ENCODE data around the gene PLA2G5.

The PLA2G5 gene

DNA sequence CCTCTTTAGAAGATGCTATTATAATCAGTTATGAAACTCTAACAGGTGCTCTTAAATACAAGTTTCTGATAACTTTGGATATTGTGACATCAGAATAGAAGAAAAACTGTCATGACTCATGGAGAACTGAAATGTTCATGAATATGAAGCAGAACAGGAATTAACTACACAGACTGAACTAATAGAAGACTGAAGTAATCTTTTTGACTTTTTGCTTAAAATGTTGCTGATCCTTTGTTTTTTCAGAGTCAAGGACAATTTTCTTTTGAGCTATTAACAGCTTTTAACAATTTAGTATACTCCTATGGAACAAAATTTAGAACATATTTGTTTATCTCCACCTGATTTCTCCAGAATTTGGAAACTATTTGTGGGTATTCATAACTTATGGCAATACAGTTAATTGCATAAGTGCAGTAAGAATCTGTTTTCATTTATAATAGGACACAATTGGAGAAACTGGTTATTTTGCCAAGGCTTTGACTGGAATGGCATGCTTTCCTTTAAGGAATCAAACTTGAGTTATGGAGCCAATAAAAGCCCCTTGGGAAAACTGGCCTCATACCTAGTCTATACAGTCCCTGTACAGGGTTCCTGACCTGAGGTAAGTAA lies 18.7 kb upstream of the PLA2G5 start:
- no peaks in the 10 kb centered on the region for H4K20me1 ChIP-seq (ENCODE audit: insufficient read depth)
- H3K4me3 ChIP-seq (IDR thresholded peaks at IDR 0.05; ENCODE audit: insufficient read depth, low read depth, low read length), result no peak overlapping the region
- TF ChIP-seq, protein P1, sequence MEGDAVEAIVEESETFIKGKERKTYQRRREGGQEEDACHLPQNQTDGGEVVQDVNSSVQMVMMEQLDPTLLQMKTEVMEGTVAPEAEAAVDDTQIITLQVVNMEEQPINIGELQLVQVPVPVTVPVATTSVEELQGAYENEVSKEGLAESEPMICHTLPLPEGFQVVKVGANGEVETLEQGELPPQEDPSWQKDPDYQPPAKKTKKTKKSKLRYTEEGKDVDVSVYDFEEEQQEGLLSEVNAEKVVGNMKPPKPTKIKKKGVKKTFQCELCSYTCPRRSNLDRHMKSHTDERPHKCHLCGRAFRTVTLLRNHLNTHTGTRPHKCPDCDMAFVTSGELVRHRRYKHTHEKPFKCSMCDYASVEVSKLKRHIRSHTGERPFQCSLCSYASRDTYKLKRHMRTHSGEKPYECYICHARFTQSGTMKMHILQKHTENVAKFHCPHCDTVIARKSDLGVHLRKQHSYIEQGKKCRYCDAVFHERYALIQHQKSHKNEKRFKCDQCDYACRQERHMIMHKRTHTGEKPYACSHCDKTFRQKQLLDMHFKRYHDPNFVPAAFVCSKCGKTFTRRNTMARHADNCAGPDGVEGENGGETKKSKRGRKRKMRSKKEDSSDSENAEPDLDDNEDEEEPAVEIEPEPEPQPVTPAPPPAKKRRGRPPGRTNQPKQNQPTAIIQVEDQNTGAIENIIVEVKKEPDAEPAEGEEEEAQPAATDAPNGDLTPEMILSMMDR (conservative IDR thresholded peaks at IDR 0.05; ENCODE audit: low read depth, low read length), result no peak
- no peaks in the 10 kb centered on the region for H3K4me1 ChIP-seq (ENCODE audit: low read depth, poor library complexity, severe bottlenecking)
- H2AFZ ChIP-seq (ENCODE audit: low read depth), result no peak overlapping the region
- H3K4me2 ChIP-seq, result no peak overlapping the region
- H3K27me3 ChIP-seq (ENCODE audit: insufficient read depth, low read depth), result peaks cover 5% of the 10 kb centered on the region; the same call in 1 of the 2 replicates
- no peaks in the 10 kb centered on the region for H3K79me2 ChIP-seq (ENCODE audit: insufficient read depth, low read depth)
- no peak overlapping the region for H3K9ac ChIP-seq
- no peaks in the 10 kb centered on the region for H3K36me3 ChIP-seq (ENCODE audit: insufficient read depth)
- H3K27ac ChIP-seq, result no peak overlapping the region

DNA sequence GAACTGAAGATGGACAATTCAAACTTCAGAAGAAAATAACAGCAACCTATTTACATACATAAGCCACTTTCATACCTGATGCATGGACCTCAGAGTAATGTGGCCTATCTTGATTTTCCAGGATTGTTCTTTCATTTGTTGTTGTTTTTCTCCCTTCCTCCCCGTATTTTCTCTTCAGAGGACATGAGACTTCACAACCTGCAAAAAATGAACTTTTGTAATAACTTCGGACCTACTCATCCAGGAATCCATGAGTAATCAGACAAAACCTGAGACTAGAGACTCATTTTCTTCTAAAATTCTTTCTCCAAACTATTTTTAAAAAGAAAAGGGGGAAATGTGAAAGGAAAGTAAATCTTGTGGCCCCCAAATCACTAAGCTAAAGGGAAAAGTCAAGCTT lies 17.6 kb upstream of the PLA2G5 start:
- Histone ChIP-seq H3K4me2 (no peak overlapping the region), H3K9ac (no peak overlapping the region), H3K79me2 (ENCODE audit: insufficient read depth, low read depth) (no peaks in the 10 kb centered on the region), H3K4me1 (ENCODE audit: low read depth, poor library complexity, severe bottlenecking) (no peaks in the 10 kb centered on the region), H3K27ac (no peak overlapping the region), H3K27me3 (ENCODE audit: insufficient read depth, low read depth) (peaks cover 3% of the 10 kb centered on the region; the same call in 1 of the 2 replicates), H3K36me3 (ENCODE audit: insufficient read depth) (no peaks in the 10 kb centered on the region), H4K20me1 (ENCODE audit: insufficient read depth) (no peaks in the 10 kb centered on the region), H3K4me3 (IDR thresholded peaks at IDR 0.05; ENCODE audit: insufficient read depth, low read depth, low read length) (no peak overlapping the region), H2AFZ (ENCODE audit: low read depth) (no peak overlapping the region)
- TF ChIP-seq, protein P1 (conservative IDR thresholded peaks at IDR 0.05; ENCODE audit: low read depth, low read length), result no peak

DNA sequence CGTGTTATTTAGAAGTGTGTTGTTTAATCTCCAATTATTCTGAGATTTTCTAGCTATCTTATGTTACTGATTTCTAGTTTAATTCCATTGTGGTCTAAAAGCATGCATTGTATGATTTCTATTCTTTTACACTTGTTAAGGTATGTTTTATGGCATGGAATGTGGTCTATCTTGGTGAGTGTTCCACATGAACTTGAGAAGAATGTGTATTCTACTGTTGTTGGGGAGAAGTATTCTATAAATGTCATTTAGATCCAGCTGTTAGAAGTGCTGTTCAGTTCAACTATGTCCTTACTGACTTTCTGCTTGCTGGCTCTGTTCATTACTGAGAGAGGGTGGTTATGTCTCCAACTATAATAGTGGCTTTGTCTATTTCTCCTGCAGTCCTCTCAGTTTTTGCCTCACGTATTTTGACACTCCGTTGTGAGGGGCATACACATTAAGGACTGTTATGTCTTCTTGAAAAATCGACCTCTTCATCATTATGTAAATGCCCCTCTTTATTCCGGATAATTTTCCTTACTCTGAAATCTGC lies 12.0 kb upstream of the PLA2G5 start:
- Histone ChIP-seq H3K27me3 (ENCODE audit: insufficient read depth, low read depth) (peaks cover 3% of the 10 kb centered on the region; the same call in 1 of the 2 replicates), H2AFZ (ENCODE audit: low read depth) (no peak overlapping the region), H3K79me2 (ENCODE audit: insufficient read depth, low read depth) (no peaks in the 10 kb centered on the region), H3K4me3 (IDR thresholded peaks at IDR 0.05; ENCODE audit: insufficient read depth, low read depth, low read length) (no peak overlapping the region), H3K4me1 (ENCODE audit: low read depth, poor library complexity, severe bottlenecking) (no peaks in the 10 kb centered on the region), H3K4me2 (no peak overlapping the region), H3K27ac (no peak overlapping the region), H3K36me3 (ENCODE audit: insufficient read depth) (no peaks in the 10 kb centered on the region), H3K9ac (no peak overlapping the region), H4K20me1 (ENCODE audit: insufficient read depth) (no peaks in the 10 kb centered on the region)
- TF ChIP-seq, protein P1 (conservative IDR thresholded peaks at IDR 0.05; ENCODE audit: low read depth, low read length), result no peak

DNA sequence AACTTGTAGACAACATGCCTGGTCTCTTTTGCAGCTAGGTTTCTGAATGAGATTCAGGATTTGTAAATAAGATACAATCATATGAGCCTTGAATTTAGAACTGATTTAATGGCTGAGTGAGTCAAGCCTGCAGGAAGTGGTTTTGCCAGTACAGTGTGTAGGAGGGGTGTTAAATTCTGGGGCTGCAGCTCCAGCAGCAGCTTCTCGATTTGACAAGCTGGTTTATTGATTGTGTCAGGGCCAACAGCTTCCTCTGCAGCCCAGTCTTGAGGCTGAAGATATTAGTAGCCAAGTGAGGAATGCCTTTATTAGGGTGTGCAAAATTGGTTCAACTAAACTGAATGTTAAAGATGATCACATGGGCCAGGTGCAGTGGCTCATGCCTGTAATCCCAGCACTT lies 11.5 kb upstream of the PLA2G5 start:
- Histone ChIP-seq H3K27ac (no peak overlapping the region), H2AFZ (ENCODE audit: low read depth) (no peak overlapping the region), H3K4me3 (IDR thresholded peaks at IDR 0.05; ENCODE audit: insufficient read depth, low read depth, low read length) (no peak overlapping the region), H3K79me2 (ENCODE audit: insufficient read depth, low read depth) (no peaks in the 10 kb centered on the region), H3K4me2 (no peak overlapping the region), H3K4me1 (ENCODE audit: low read depth, poor library complexity, severe bottlenecking) (no peaks in the 10 kb centered on the region), H3K36me3 (ENCODE audit: insufficient read depth) (no peaks in the 10 kb centered on the region), H4K20me1 (ENCODE audit: insufficient read depth) (no peaks in the 10 kb centered on the region), H3K9ac (no peak overlapping the region), H3K27me3 (ENCODE audit: insufficient read depth, low read depth) (peaks cover 3% of the 10 kb centered on the region; the same call in 1 of the 2 replicates)
- TF ChIP-seq, protein P1 (conservative IDR thresholded peaks at IDR 0.05; ENCODE audit: low read depth, low read length), result no peak

Measured in KMS-11 (cell line).